Measurements from ENCODE around the gene TNK1. TPM values are rescaled to one million over a fixed set of nuclear protein-coding genes. Genes with fewer than 3 reads are reported as not detected.

The TNK1 gene
- total RNA-seq, 4 donors from 2014 or later = 15.3 to 42.9 (median 20.7) TPM

- Histone ChIP-seq H3K36me3 (no peaks in the 10 kb centered on the region), H3K27me3 (no peaks in the 10 kb centered on the region), H3K9me3 (no peaks in the 10 kb centered on the region), H3K4me1 (no peaks in the 10 kb centered on the region), H3K27ac (no peak within 1 kb of the TSS), H3K4me3 (no peak within 1 kb of the TSS)
- no peak for DNase-seq (ENCODE audit: low spot score in 2 of 2)
- 92% methylated on average over 6 of the region's 7 CpGs for WGBS
- TF ChIP-seq POLR2AphosphoS5 (IDR thresholded peaks at IDR 0.05) (no peak), EP300 (IDR thresholded peaks at IDR 0.05) (no peak), POLR2A (IDR thresholded peaks at IDR 0.05) (no peak), CTCF (IDR thresholded peaks at IDR 0.05) (no peak)
Measured at GRCh38 chr17:7425316-7425715, 44.4 kb downstream of the TNK1 start, which contains the start of gene SPEM2. Gene SPEM2 (plus strand): TSS chr17:7425616. CDS start chr17:7425689, 73 bp downstream.

- no peak for DNase-seq (ENCODE audit: low spot score in 2 of 2)
- no peaks in the 10 kb centered on the region for H3K27me3 ChIP-seq
- H3K36me3 ChIP-seq = no peaks in the 10 kb centered on the region
- no peak overlapping the region for H3K4me3 ChIP-seq
- no peaks in the 10 kb centered on the region for H3K9me3 ChIP-seq
- no peak for TF ChIP-seq CTCF (IDR thresholded peaks at IDR 0.05)
- TF ChIP-seq POLR2AphosphoS5 (IDR thresholded peaks at IDR 0.05) = no peak
- TF ChIP-seq POLR2A (IDR thresholded peaks at IDR 0.05) = no peak
- no peak for TF ChIP-seq EP300 (IDR thresholded peaks at IDR 0.05)
- 89% methylated on average over 5 of the region's 8 CpGs for WGBS
- no peak overlapping the region for H3K27ac ChIP-seq
- no peaks in the 10 kb centered on the region for H3K4me1 ChIP-seq
Measured at GRCh38 chr17:7425756-7426155, 44.9 kb downstream of the TNK1 start.

GRCh38 chr17:7426203-7426863 lies 45.4 kb downstream of the TNK1 start:
- 94% methylated on average over 26 of the region's 33 CpGs for WGBS
- no peak for DNase-seq (ENCODE audit: low spot score in 2 of 2)

GRCh38 chr17:7426896-7427489 lies 46.1 kb downstream of the TNK1 start:
- WGBS = 97% methylated on average over 9 of the region's 29 CpGs
- Histone ChIP-seq H3K27ac (no peak overlapping the region), H3K9me3 (no peaks in the 10 kb centered on the region), H3K4me3 (no peak overlapping the region), H3K36me3 (no peaks in the 10 kb centered on the region), H3K27me3 (no peaks in the 10 kb centered on the region), H3K4me1 (no peaks in the 10 kb centered on the region)
- DNase-seq (ENCODE audit: low spot score in 2 of 2) = no peak
- TF ChIP-seq EP300 (IDR thresholded peaks at IDR 0.05) (no peak), CTCF (IDR thresholded peaks at IDR 0.05) (no peak), POLR2A (IDR thresholded peaks at IDR 0.05) (no peak), POLR2AphosphoS5 (IDR thresholded peaks at IDR 0.05) (no peak)

More at GRCh38 chr17:7426203-7426863, 45.4 kb downstream of the TNK1 start:
- Histone ChIP-seq H3K36me3 (no peaks in the 10 kb centered on the region), H3K27ac (no peak overlapping the region), H3K27me3 (no peaks in the 10 kb centered on the region), H3K4me1 (no peaks in the 10 kb centered on the region), H3K4me3 (no peak overlapping the region), H3K9me3 (no peaks in the 10 kb centered on the region)
- TF ChIP-seq POLR2A (IDR thresholded peaks at IDR 0.05) = no peak
- TF ChIP-seq CTCF (IDR thresholded peaks at IDR 0.05) = no peak
- no peak for TF ChIP-seq POLR2AphosphoS5 (IDR thresholded peaks at IDR 0.05)
- no peak for TF ChIP-seq EP300 (IDR thresholded peaks at IDR 0.05)

- no peaks in the 10 kb centered on the region for H3K27me3 ChIP-seq
- no peaks in the 10 kb centered on the region for H3K9me3 ChIP-seq
- H3K27ac ChIP-seq = no peak overlapping the region
- H3K4me1 ChIP-seq = no peaks in the 10 kb centered on the region
- no peaks in the 10 kb centered on the region for H3K36me3 ChIP-seq
- no peak for TF ChIP-seq POLR2A (IDR thresholded peaks at IDR 0.05)
- no peak for TF ChIP-seq EP300 (IDR thresholded peaks at IDR 0.05)
- no peak for TF ChIP-seq POLR2AphosphoS5 (IDR thresholded peaks at IDR 0.05)
- no peak for TF ChIP-seq CTCF (IDR thresholded peaks at IDR 0.05)
- no peak for DNase-seq (ENCODE audit: low spot score in 2 of 2)
- WGBS = 94% methylated on average over 7 of the region's 7 CpGs
- no peak overlapping the region for H3K4me3 ChIP-seq
Measured at GRCh38 chr17:7427549-7427948, 46.7 kb downstream of the TNK1 start.

Data from suprapubic skin (tissue), 4 donors.